ENCODE data around the gene PDLIM3. TPM values are rescaled to one million over a fixed set of nuclear protein-coding genes. Genes with fewer than 3 reads are reported as not detected.
A peak's percentile ranks its signal among the peaks of the same experiment; 100 is the strongest.
"Not testable (repeated sequence)": the region's sequence is repeated elsewhere in the genome, so short reads cannot be mapped to it uniquely, and the experiment has no call there.

The PDLIM3 gene
- polyA plus RNA-seq, 1 donor: 28.2 TPM

- Histone ChIP-seq H3K27ac (ENCODE audit: low read length) (no peak overlapping the region), H3K4me1 (ENCODE audit: control insufficient read depth, insufficient read depth, low read length) (peaks cover 23% of the 10 kb centered on the region), H3K36me3 (ENCODE audit: control insufficient read depth, insufficient read depth, low read length) (no peaks in the 10 kb centered on the region), H3K9me3 (ENCODE audit: control insufficient read depth, low read depth, low read length) (no peaks in the 10 kb centered on the region), H3K4me3 (ENCODE audit: low read length) (no peak overlapping the region), H3K27me3 (ENCODE audit: control insufficient read depth, insufficient read depth, low read length) (no peaks in the 10 kb centered on the region)
- 82% methylated on average over 3 of the region's 3 CpGs for WGBS (ENCODE audit: insufficient coverage, low lambda C conversion rate)
- no peak for DNase-seq
Measured at GRCh38 chr4:185570727-185571126, 35.4 kb upstream of the PDLIM3 start.

GRCh38 chr4:185567381-185568376 lies 32.4 kb upstream of the PDLIM3 start:
- Histone ChIP-seq H3K9me3 (ENCODE audit: control insufficient read depth, low read depth, low read length) (no peaks in the 10 kb centered on the region), H3K36me3 (ENCODE audit: control insufficient read depth, insufficient read depth, low read length) (no peaks in the 10 kb centered on the region), H3K27ac (ENCODE audit: low read length) (peak overlapping the region; percentile 69), H3K27me3 (ENCODE audit: control insufficient read depth, insufficient read depth, low read length) (no peaks in the 10 kb centered on the region), H3K4me3 (ENCODE audit: low read length) (no peak overlapping the region), H3K4me1 (ENCODE audit: control insufficient read depth, insufficient read depth, low read length) (peaks cover 23% of the 10 kb centered on the region)
- WGBS (ENCODE audit: insufficient coverage, low lambda C conversion rate): 60% methylated on average over 2 of the region's 21 CpGs
- peak; percentile 47 to 64 for DNase-seq

GRCh38 chr4:185566972-185567371 lies 31.7 kb upstream of the PDLIM3 start:
- peak overlapping the region; percentile 69 for H3K27ac ChIP-seq (ENCODE audit: low read length)
- H3K27me3 ChIP-seq (ENCODE audit: control insufficient read depth, insufficient read depth, low read length): no peaks in the 10 kb centered on the region
- DNase-seq: peak; percentile 58 to 80
- 20% methylated on average over 1 of the region's 1 CpG for WGBS (ENCODE audit: insufficient coverage, low lambda C conversion rate)
- H3K9me3 ChIP-seq (ENCODE audit: control insufficient read depth, low read depth, low read length): no peaks in the 10 kb centered on the region
- no peaks in the 10 kb centered on the region for H3K36me3 ChIP-seq (ENCODE audit: control insufficient read depth, insufficient read depth, low read length)
- no peak overlapping the region for H3K4me3 ChIP-seq (ENCODE audit: low read length)
- H3K4me1 ChIP-seq (ENCODE audit: control insufficient read depth, insufficient read depth, low read length): peaks cover 23% of the 10 kb centered on the region

- Histone ChIP-seq H3K27ac (ENCODE audit: low read length) (peak overlapping the region; percentile 69), H3K36me3 (ENCODE audit: control insufficient read depth, insufficient read depth, low read length) (no peaks in the 10 kb centered on the region), H3K4me3 (ENCODE audit: low read length) (no peak overlapping the region), H3K9me3 (ENCODE audit: control insufficient read depth, low read depth, low read length) (no peaks in the 10 kb centered on the region), H3K4me1 (ENCODE audit: control insufficient read depth, insufficient read depth, low read length) (peaks cover 23% of the 10 kb centered on the region), H3K27me3 (ENCODE audit: control insufficient read depth, insufficient read depth, low read length) (no peaks in the 10 kb centered on the region)
- no CpG with 5 or more reads among the region's 8 CpGs for WGBS (ENCODE audit: insufficient coverage, low lambda C conversion rate)
- peak in 1 of 2 donors; percentile 27 for DNase-seq
Measured at GRCh38 chr4:185566425-185566824, 31.1 kb upstream of the PDLIM3 start.

- no peak for DNase-seq
- WGBS (ENCODE audit: insufficient coverage, low lambda C conversion rate): no CpG with 5 or more reads among the region's 3 CpGs
- H3K4me1 ChIP-seq (ENCODE audit: control insufficient read depth, insufficient read depth, low read length): peaks cover 23% of the 10 kb centered on the region
- no peaks in the 10 kb centered on the region for H3K36me3 ChIP-seq (ENCODE audit: control insufficient read depth, insufficient read depth, low read length)
- H3K4me3 ChIP-seq (ENCODE audit: low read length): no peak overlapping the region
- H3K27ac ChIP-seq (ENCODE audit: low read length): no peak overlapping the region
- no peaks in the 10 kb centered on the region for H3K9me3 ChIP-seq (ENCODE audit: control insufficient read depth, low read depth, low read length)
- H3K27me3 ChIP-seq (ENCODE audit: control insufficient read depth, insufficient read depth, low read length): no peaks in the 10 kb centered on the region
Measured at GRCh38 chr4:185565696-185566095, 30.4 kb upstream of the PDLIM3 start.

- Histone ChIP-seq H3K27me3 (ENCODE audit: control insufficient read depth, insufficient read depth, low read length) (no peaks in the 10 kb centered on the region), H3K36me3 (ENCODE audit: control insufficient read depth, insufficient read depth, low read length) (no peaks in the 10 kb centered on the region), H3K4me3 (ENCODE audit: low read length) (no peak overlapping the region), H3K4me1 (ENCODE audit: control insufficient read depth, insufficient read depth, low read length) (peaks cover 23% of the 10 kb centered on the region), H3K27ac (ENCODE audit: low read length) (no peak overlapping the region), H3K9me3 (ENCODE audit: control insufficient read depth, low read depth, low read length) (no peaks in the 10 kb centered on the region)
- whole genome bisulfite sequencing (ENCODE audit: insufficient coverage, low lambda C conversion rate): 100% methylated on average over 1 of the region's 3 CpGs
- no peak for DNase-seq
Measured at GRCh38 chr4:185564349-185564748, 29.0 kb upstream of the PDLIM3 start.

GRCh38 chr4:185562531-185562930 lies 27.2 kb upstream of the PDLIM3 start:
- H3K27me3 ChIP-seq (ENCODE audit: control insufficient read depth, insufficient read depth, low read length): no peaks in the 10 kb centered on the region
- DNase-seq: no peak
- no peak overlapping the region for H3K27ac ChIP-seq (ENCODE audit: low read length)
- no peaks in the 10 kb centered on the region for H3K9me3 ChIP-seq (ENCODE audit: control insufficient read depth, low read depth, low read length)
- H3K36me3 ChIP-seq (ENCODE audit: control insufficient read depth, insufficient read depth, low read length): no peaks in the 10 kb centered on the region
- no peak overlapping the region for H3K4me3 ChIP-seq (ENCODE audit: low read length)
- H3K4me1 ChIP-seq (ENCODE audit: control insufficient read depth, insufficient read depth, low read length): peaks cover 17% of the 10 kb centered on the region
- WGBS (ENCODE audit: insufficient coverage, low lambda C conversion rate): 60% methylated on average over 1 of the region's 3 CpGs

- no peaks in the 10 kb centered on the region for H3K9me3 ChIP-seq (ENCODE audit: control insufficient read depth, low read depth, low read length)
- no peaks in the 10 kb centered on the region for H3K27me3 ChIP-seq (ENCODE audit: control insufficient read depth, insufficient read depth, low read length)
- H3K4me1 ChIP-seq (ENCODE audit: control insufficient read depth, insufficient read depth, low read length): no peaks in the 10 kb centered on the region
- WGBS (ENCODE audit: insufficient coverage, low lambda C conversion rate): no CpG with 5 or more reads among the region's 5 CpGs
- no peak for DNase-seq
- no peak overlapping the region for H3K4me3 ChIP-seq (ENCODE audit: low read length)
- H3K36me3 ChIP-seq (ENCODE audit: control insufficient read depth, insufficient read depth, low read length): no peaks in the 10 kb centered on the region
- no peak overlapping the region for H3K27ac ChIP-seq (ENCODE audit: low read length)
Measured at GRCh38 chr4:185560316-185560715, 25.0 kb upstream of the PDLIM3 start.

GRCh38 chr4:185559915-185560281 lies 24.6 kb upstream of the PDLIM3 start:
- DNase-seq: peak; percentile 35 to 62
- H3K36me3 ChIP-seq (ENCODE audit: control insufficient read depth, insufficient read depth, low read length): no peaks in the 10 kb centered on the region
- no peaks in the 10 kb centered on the region for H3K4me1 ChIP-seq (ENCODE audit: control insufficient read depth, insufficient read depth, low read length)
- no peaks in the 10 kb centered on the region for H3K27me3 ChIP-seq (ENCODE audit: control insufficient read depth, insufficient read depth, low read length)
- no peaks in the 10 kb centered on the region for H3K9me3 ChIP-seq (ENCODE audit: control insufficient read depth, low read depth, low read length)
- H3K27ac ChIP-seq (ENCODE audit: low read length): no peak overlapping the region
- no CpG with 5 or more reads among the region's 4 CpGs for WGBS (ENCODE audit: insufficient coverage, low lambda C conversion rate)
- no peak overlapping the region for H3K4me3 ChIP-seq (ENCODE audit: low read length)

- not testable (repeated sequence) for H3K4me1 ChIP-seq (ENCODE audit: control insufficient read depth, insufficient read depth, low read length); H3K27ac ChIP-seq (ENCODE audit: low read length); H3K27me3 ChIP-seq (ENCODE audit: control insufficient read depth, insufficient read depth, low read length); H3K9me3 ChIP-seq (ENCODE audit: control insufficient read depth, low read depth, low read length); DNase-seq; H3K36me3 ChIP-seq (ENCODE audit: control insufficient read depth, insufficient read depth, low read length); H3K4me3 ChIP-seq (ENCODE audit: low read length)
- WGBS (ENCODE audit: insufficient coverage, low lambda C conversion rate): no CpG with 5 or more reads among the region's 8 CpGs
Measured at GRCh38 chr4:185559251-185559914, 24.1 kb upstream of the PDLIM3 start.

Measured in large intestine (tissue), 3 donors.